Peyer's patch (tissue), 4 donors: ENCODE results near the gene REEP2. TPM values are rescaled to one million over a fixed set of nuclear protein-coding genes. Genes with fewer than 3 reads are reported as not detected.

Experiments
- DNase-seq, 3 donors: peaks; one replicate each; pipeline ENCODE4 v3.0.0-alpha.2; 2017 to 2019
- H3K27ac ChIP-seq, 4 donors: fragments of 200-600 bp; sonication (generic); one replicate each; pipeline ENCODE4 v1.5.1; 2016 to 2019
- H3K27me3 ChIP-seq, 2 donors: fragments of 200-600 bp; sonication (generic); one replicate each; pipeline ENCODE4 v1.5.1; 2019
- H3K36me3 ChIP-seq, 3 donors: fragments of 200-600 bp; sonication (generic); one replicate each; pipeline ENCODE4 v1.5.1; 2016 to 2019
- H3K4me1 ChIP-seq, 4 donors: fragments of 200-600 bp; sonication (generic); one replicate each; pipeline ENCODE4 v1.5.1; 2016 to 2019
- H3K4me3 ChIP-seq, 4 donors: fragments of 200-600 bp; sonication (generic); 1 replicate in 3 of 4; 2 replicates in 1 of 4; pipeline ENCODE4 v1.5.1; 2016 to 2019; ENCODE audit warnings: mild to moderate bottlenecking in 1 of 4
- H3K9me3 ChIP-seq, 4 donors: fragments of 200-600 bp; sonication (generic); one replicate each; pipeline ENCODE4 v1.5.1; 2016 to 2019; ENCODE audit warnings: mild to moderate bottlenecking in 1 of 4
- CTCF ChIP-seq, 6 experiments: fragments of 450-650 bp in 4 of 6; fragments of 200-600 bp in 2 of 6; sonication (generic) in 1 of 6; IDR thresholded peaks; one replicate each; pipeline ENCODE4 v1.5.1; 2017 to 2019; ENCODE audit warnings: antibody characterized with exemption in 6 of 6, mild to moderate bottlenecking in 3 of 6, moderate library complexity in 1 of 6
- POLR2A ChIP-seq, 2 donors: fragments of 450-650 bp; IDR thresholded peaks; one replicate each; pipeline ENCODE4 v1.5.1; 2017; ENCODE audit warnings: antibody characterized with exemption in 2 of 2, mild to moderate bottlenecking in 2 of 2, moderate library complexity in 2 of 2
- total RNA-seq, 4 donors: library from RNA; depleted of rRNA; stranded (reverse); fragments of >200 nt; gene quantifications; one replicate each; pipeline ENCODE4 v1.1.0, GENCODE V29; 2016

The REEP2 gene
- total RNA-seq, 4 donors from 2014 or later: 1.7 to 10.7 (median 2.1) TPM

- no peaks in the 10 kb centered on the region for H3K27me3 ChIP-seq
- H3K27ac ChIP-seq: peak overlapping the region in 3 of 4 donors; percentile 4 to 97 (median 96)
- DNase-seq: peak in 1 of 3 donors; percentile 60
- H3K4me1 ChIP-seq: peaks cover 0 to 32% (median 7%) of the 10 kb centered on the region in 4 donors
- H3K36me3 ChIP-seq: no peaks in the 10 kb centered on the region
- TF ChIP-seq POLR2A (IDR thresholded peaks at IDR 0.05) (no peak), CTCF (IDR thresholded peaks at IDR 0.05) (no peak)
- no peaks in the 10 kb centered on the region for H3K9me3 ChIP-seq
- peak overlapping the region; percentile 78 to 93 (median 88) for H3K4me3 ChIP-seq
Measured at GRCh38 chr5:138466125-138466899, 27.5 kb downstream of the REEP2 start.

GRCh38 chr5:138466900-138467710, 28.2 kb downstream of the REEP2 start:
- H3K36me3 ChIP-seq: no peaks in the 10 kb centered on the region
- H3K4me1 ChIP-seq: peaks cover 0 to 32% (median 7%) of the 10 kb centered on the region in 4 donors
- H3K27me3 ChIP-seq: no peaks in the 10 kb centered on the region
- peak overlapping the region; percentile 78 to 93 (median 88) for H3K4me3 ChIP-seq
- H3K9me3 ChIP-seq: no peaks in the 10 kb centered on the region
- TF ChIP-seq POLR2A (IDR thresholded peaks at IDR 0.05) (no peak), CTCF (IDR thresholded peaks at IDR 0.05) (no peak)
- peak overlapping the region in 2 of 4 donors; percentile 17 to 97 for H3K27ac ChIP-seq
- no peak for DNase-seq

GRCh38 chr5:138467711-138468132, 28.9 kb downstream of the REEP2 start:
- TF ChIP-seq POLR2A (IDR thresholded peaks at IDR 0.05): no peak
- TF ChIP-seq CTCF (IDR thresholded peaks at IDR 0.05): no peak
- Histone ChIP-seq H3K4me1 (peaks cover 0 to 32% (median 7%) of the 10 kb centered on the region in 4 donors), H3K27ac (no peak overlapping the region), H3K36me3 (no peaks in the 10 kb centered on the region), H3K27me3 (no peaks in the 10 kb centered on the region), H3K9me3 (no peaks in the 10 kb centered on the region), H3K4me3 (peak overlapping the region in 2 of 4 donors; percentile 78 to 93)
- DNase-seq: no peak

- peaks cover 0 to 29% (median 7%) of the 10 kb centered on the region in 4 donors for H3K4me1 ChIP-seq
- H3K27me3 ChIP-seq: no peaks in the 10 kb centered on the region
- H3K4me3 ChIP-seq: no peak overlapping the region
- DNase-seq: no peak
- no peaks in the 10 kb centered on the region for H3K9me3 ChIP-seq
- TF ChIP-seq CTCF (IDR thresholded peaks at IDR 0.05) (no peak), POLR2A (IDR thresholded peaks at IDR 0.05) (no peak)
- H3K27ac ChIP-seq: no peak overlapping the region
- no peaks in the 10 kb centered on the region for H3K36me3 ChIP-seq
Measured at GRCh38 chr5:138468133-138468965, 29.5 kb downstream of the REEP2 start.

GRCh38 chr5:138468966-138469539, 30.2 kb downstream of the REEP2 start:
- Histone ChIP-seq H3K9me3 (no peaks in the 10 kb centered on the region), H3K27ac (no peak overlapping the region), H3K4me1 (peaks cover 0 to 27% (median 5%) of the 10 kb centered on the region in 4 donors), H3K4me3 (no peak overlapping the region), H3K36me3 (no peaks in the 10 kb centered on the region), H3K27me3 (no peaks in the 10 kb centered on the region)
- no peak for DNase-seq
- TF ChIP-seq POLR2A (IDR thresholded peaks at IDR 0.05) (peak in 1 of 2 donors; percentile 11), CTCF (IDR thresholded peaks at IDR 0.05) (no peak)
